ENCODE data around the gene PALLD.

DNA sequence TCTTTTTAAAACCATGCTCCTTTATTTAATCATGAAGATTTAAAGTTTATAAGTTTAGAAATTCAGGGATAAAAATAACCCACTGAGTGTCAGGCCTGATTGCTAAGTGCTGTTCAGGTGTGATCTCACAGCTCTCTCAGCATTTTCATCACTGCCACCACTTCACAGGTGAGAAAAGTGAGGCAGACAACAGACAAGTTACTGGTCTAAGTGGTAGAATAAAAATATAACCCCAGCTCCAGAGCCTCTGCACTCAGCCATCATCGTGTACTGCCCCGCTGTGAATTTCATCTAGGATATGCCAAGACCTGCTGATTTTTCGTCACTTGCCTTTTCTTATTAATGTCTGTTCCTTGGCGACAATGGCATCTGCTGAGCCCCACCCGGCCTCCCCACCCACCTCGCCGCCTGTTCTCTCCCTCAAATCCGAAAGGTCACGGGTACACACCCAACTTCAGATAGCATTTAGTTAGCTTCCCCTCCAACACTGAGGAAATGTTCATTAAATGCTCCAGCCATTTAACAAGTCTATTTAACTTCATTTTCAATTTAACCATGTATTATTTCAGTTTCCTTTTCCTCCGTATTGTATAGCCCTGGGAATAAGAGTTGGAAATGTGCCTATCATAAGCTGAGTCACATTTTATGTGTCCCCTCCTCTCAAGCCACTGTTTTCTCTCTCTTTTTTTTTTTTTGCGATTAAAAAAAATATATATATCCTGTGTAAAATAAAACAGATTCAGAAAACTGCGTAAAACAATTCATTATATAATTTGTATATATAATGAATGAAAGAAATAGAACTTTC is 276.7 kb downstream of the PALLD start:
- TF ChIP-seq, protein P1, sequence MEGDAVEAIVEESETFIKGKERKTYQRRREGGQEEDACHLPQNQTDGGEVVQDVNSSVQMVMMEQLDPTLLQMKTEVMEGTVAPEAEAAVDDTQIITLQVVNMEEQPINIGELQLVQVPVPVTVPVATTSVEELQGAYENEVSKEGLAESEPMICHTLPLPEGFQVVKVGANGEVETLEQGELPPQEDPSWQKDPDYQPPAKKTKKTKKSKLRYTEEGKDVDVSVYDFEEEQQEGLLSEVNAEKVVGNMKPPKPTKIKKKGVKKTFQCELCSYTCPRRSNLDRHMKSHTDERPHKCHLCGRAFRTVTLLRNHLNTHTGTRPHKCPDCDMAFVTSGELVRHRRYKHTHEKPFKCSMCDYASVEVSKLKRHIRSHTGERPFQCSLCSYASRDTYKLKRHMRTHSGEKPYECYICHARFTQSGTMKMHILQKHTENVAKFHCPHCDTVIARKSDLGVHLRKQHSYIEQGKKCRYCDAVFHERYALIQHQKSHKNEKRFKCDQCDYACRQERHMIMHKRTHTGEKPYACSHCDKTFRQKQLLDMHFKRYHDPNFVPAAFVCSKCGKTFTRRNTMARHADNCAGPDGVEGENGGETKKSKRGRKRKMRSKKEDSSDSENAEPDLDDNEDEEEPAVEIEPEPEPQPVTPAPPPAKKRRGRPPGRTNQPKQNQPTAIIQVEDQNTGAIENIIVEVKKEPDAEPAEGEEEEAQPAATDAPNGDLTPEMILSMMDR (IDR thresholded peaks at IDR 0.05), result no peak
- TF ChIP-seq POLR2A (IDR thresholded peaks at IDR 0.05), result no peak

Data from right lobe of liver (tissue), 4 donors.